PC-3 (cell line): ENCODE measurements around the gene MPL.

Experiments
- CTCF ChIP-seq: fragments of 300-600 bp; sonication (generic); conservative IDR thresholded peaks from 2 replicates; pipeline ENCODE4 v1.5.1; 2017; ENCODE audit warnings: antibody characterized with exemption, low read depth, mild to moderate bottlenecking, low read length
- EZH2 ChIP-seq: fragments of 300-600 bp; sonication (generic); IDR thresholded peaks from one replicate; pipeline ENCODE4 v1.6.1; 2017; ENCODE audit warnings: antibody characterized with exemption, mild to moderate bottlenecking, low read length; ENCODE audit not compliant: unreplicated experiment

DNA sequence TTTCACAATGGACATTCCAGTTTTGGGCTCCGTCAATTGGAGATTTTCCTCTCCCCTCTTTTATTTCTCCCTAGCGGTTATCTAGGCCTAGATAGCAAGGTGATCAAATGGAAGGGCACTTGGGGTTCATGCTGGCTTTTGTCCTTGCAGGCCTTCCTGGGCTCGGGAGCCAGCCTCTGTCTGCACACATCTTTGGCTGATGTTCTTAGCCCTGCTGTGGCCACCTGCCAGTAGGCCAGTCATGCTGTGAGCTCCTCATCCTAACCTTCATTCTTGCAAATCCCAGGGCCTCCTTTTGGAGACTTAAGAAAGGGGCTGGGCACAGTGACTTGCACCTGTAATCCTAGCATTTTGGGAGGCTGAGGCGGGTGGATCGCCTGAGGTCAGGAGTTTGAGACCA is 23.4 kb upstream of the MPL start:
- TF ChIP-seq CTCF (no peak), EZH2 (no peak)
